Bone marrow (tissue), 2 donors: ENCODE measurements around the gene MGLL.

Source experiments
- DNase-seq, 2 donors: peaks; one replicate each; lab custom pipeline; 2025; lab: John Stamatoyannopoulos, UW

The MGLL gene

GRCh38 chr3:127774647-127775046 is 47.7 kb downstream of the MGLL start:
- no peak for DNase-seq

- no peak for DNase-seq
These were observed 48.4 kb downstream of the MGLL start for GRCh38 chr3:127773752-127774395.

- DNase-seq = no peak
These were observed 49.2 kb downstream of the MGLL start for GRCh38 chr3:127772827-127773751.

- no peak for DNase-seq
These were observed 50.0 kb downstream of the MGLL start for GRCh38 chr3:127772273-127772672.

GRCh38 chr3:127771746-127772145 is 50.6 kb downstream of the MGLL start:
- no peak for DNase-seq

GRCh38 chr3:127770671-127771355 is 51.5 kb downstream of the MGLL start:
- peak in 1 of 2 donors; percentile 36 for DNase-seq

GRCh38 chr3:127769284-127770081 is 52.8 kb downstream of the MGLL start:
- no peak for DNase-seq

GRCh38 chr3:127768346-127769008 is 53.8 kb downstream of the MGLL start:
- peak in 1 of 2 donors; percentile 21 for DNase-seq

- no peak for DNase-seq
These were observed 55.2 kb downstream of the MGLL start for GRCh38 chr3:127767126-127767525.

- no peak for DNase-seq
These were observed 56.6 kb downstream of the MGLL start for GRCh38 chr3:127765735-127766134.

- no peak for DNase-seq
These were observed 57.4 kb downstream of the MGLL start for GRCh38 chr3:127764841-127765362.

- DNase-seq = no peak
These were observed 58.0 kb downstream of the MGLL start for GRCh38 chr3:127764301-127764700.

- no peak for DNase-seq
These were observed 58.5 kb downstream of the MGLL start for GRCh38 chr3:127763816-127764215.

- no peak for DNase-seq
These were observed 59.0 kb downstream of the MGLL start for GRCh38 chr3:127763337-127763736.

GRCh38 chr3:127762787-127763105 is 59.6 kb downstream of the MGLL start:
- DNase-seq = no peak

- peak in 1 of 2 donors; percentile 69 for DNase-seq
These were observed 60.1 kb downstream of the MGLL start for GRCh38 chr3:127762077-127762786.

GRCh38 chr3:127761441-127761801 is 60.9 kb downstream of the MGLL start:
- peak in 1 of 2 donors; percentile 31 for DNase-seq

GRCh38 chr3:127760791-127761440 is 61.4 kb downstream of the MGLL start:
- DNase-seq = no peak

- DNase-seq = no peak
These were observed 62.0 kb downstream of the MGLL start for GRCh38 chr3:127760361-127760760.

- no peak for DNase-seq
These were observed 62.5 kb downstream of the MGLL start for GRCh38 chr3:127759826-127760225.
